ENCODE data around the gene PNKD.

Gene PNKD

DNA sequence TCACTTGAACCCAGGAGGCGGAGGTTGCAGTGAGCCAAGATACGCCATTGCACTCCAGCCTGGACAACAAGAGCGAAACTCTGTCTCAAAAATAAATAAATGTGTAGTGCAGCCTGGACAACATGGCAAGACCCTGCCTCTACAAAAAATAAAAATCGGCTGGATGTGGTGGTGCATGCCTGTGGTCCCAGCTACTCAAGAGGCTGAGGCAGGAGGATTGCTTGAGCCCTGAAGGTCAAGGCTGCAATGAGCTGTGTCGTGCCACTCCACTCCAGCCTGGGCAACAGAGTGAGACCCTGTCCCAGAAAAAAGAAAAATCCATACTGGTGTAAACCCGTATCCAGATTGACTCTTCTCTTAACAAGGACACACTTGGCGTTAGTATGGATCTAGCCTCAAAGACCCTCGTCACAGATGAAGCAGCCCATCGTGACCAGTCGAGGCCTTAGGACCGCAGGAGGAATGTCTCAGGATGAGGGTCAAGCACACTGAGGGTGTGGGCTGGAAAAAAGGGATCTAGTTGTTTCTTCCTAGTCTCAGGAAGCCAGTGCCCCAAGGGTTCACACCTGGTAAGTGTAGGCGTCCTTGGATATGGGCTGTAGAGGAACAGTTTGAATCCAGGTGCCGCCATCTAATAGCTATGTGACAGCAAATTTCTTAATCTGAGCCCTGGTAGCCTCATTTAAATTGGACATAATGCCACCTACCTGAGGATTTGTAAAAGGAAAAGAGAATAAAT lies 13.5 kb upstream of the PNKD start:
- no peak for DNase-seq (ENCODE audit: low spot score)

DNA sequence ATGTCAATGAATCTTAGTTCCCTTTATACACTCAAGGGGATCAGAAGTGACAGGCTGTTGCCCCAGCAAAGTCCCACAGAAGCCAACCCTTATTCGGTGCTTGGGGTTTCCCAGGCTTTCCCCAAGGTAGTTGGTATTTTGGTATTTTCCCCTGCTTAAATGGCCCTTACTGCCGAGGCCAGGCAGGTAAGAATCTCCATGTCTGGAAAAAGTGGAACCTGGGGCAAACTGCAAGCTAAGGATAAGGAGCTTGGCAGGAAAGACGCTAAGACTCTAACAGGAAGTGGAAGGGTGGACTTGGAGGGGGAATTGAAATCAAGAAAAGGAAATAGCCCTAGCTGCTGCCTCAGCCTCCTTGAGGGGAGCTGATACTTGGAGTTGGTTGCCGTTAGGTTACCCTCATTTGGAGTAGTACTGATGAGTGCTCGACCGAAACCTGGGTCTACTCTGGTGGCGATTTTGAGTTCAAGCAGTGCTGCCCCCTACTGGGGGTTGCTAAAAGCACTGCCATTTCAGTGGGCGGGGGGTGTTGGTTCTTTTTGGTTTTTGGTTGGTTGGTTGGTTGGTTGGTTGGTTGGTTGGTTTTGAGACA lies 12.8 kb upstream of the PNKD start:
- DNase-seq (ENCODE audit: low spot score): no peak

DNA sequence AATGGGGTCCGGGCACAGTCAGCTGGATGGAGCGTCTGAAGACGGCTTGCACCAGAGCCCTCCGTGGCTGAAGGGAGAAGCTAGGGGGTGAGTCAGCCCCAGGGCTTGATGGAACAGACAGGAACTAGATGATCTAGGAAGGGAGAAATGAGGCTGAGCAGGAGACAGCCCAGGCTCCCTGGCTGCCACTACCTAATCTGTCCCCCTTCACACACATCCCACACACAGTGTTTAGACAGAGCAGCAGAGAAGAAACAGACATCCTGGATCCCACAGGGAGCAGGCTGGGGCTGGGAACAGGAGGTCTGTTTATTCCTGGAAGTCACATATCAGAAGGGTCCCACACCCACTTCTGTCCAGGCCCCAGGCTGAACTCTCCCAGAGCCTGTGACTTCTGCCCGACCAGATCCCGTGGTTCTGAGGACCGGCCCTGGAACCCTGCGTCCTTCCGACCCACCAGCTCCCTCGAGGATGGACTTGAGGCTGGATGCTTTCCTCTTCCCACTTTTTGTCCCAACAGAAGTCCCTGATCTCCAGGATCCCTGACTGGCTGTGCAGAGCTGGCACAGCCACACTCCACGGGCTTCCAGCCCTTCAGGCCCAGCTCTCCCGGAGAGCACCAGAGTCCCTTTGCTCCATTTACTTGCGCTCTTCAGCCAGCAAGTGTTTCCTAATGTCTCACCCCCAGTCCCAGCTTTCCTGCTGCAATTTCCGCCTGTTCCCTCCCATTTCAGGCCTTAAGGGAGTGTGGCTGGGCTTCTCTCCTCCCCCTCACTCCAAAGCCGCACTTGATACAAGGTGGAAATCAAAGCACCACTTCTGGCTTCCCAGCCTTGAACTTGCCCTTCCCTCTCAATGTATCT lies 11.0 kb upstream of the PNKD start:
- no peak for DNase-seq (ENCODE audit: low spot score)

DNA sequence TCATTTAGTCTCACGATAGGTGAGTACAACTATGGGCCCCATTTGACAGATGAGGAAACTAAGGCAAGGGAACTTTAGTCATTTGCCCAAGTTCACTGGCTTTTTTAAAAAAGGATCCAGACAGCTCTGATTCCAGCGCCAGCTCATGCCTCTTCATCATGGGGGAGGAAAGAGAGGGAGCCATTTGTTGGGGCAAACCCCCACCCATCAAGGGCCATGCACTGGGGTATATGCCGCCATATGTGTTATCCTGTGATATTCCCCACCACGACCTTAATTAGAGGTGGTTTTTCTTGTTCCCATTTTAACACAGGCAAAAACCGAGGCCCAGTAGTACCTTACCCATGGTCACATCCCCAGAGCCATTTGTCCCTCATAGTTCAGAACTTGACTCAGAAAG lies 10.2 kb upstream of the PNKD start:
- no peak for DNase-seq (ENCODE audit: low spot score)

DNA sequence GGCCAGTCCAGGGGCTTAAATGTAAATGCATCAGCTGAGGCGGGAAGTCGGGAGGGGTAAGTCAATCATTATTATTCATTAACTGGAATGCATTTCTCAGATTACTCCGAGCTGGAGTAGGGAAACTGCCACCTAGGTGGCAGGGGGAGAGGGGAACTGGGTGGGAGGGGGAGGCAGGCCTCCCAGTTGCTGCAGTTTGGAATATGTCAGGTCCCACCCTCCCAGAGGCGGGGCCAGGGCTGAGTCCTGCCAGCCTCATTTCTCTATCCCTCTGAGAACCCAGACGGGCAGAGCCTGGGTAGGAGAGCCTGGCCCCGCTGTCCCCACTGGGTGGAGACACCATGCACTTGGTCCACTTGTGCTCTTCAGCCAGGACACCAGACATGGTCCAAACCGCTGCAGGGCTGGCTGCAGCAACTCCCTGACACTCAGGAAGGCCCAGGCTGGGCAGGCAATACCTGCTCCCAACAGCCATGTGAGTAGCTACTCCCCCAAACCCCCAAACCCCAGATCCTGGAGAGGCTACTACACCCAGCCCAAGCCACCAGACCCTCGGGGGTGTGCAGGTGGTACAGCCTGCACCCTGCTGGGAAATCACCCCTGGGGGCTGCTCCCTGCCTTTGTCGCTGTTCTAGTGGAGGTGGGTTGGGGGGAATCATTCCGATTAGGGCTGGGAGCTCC lies 9.4 kb upstream of the PNKD start, which contains the start of gene GPBAR1:
Gene GPBAR1 (plus strand): TSS at position 274 of the 681 bp plus-strand sequence. CDS start 1,710 bp downstream, outside the sequence.
- no peak for DNase-seq (ENCODE audit: low spot score)

DNA sequence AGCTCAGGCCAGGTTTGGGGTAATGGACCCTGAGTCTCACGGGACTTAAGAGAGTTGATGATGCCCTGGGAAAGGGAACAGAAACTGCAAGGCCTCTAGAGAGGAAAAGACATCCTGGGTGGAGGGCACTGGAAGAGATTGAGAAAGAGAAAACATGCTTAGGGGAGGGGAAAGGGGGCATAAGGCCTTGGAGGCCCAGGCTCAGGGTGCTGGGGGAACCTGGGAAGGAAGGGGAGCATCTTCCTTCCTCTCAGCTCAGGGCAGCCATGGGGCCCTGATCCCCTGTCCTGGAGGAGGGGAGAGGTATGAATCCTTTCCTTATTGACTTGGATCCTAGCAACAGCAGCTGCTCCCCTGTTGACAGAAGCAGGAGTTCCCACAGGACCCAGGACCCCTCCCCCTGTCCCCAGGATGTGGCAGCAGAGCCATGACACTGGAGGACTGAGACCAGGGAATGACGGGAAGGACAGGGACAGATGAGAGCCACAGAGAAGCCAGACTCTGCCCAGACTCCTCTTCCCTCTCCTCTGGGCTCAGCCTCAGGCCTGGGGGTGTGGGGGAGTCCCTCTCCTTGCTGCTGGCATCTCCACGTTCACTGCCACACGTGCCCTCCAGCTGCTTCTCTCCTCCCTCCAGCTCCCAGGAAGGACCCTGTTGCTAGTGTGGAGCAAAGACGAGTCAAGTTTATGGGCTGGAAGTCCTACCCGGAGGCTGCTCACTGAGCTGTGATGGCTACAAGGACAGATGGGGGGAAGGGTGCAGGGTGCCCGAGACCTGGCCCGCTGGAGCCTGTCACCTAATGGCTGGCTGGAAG lies 8.7 kb upstream of the PNKD start:
- DNase-seq (ENCODE audit: low spot score): no peak

DNA sequence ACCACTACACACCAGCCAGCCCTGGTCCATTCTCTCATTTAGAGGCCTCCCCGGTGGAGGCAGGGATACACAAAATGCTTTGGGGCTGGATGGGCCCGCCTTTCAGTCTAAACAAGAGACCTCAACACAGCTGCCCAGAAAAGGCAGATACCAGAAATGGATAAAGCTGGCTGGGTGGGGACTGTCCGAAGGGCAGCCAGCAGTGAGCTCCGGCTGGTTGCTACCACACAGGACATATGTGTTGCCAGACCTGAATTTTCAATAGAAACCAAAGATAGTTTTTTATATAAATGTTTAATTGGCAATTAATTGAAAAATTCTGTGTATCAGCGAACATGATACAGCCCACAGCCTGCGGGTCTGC lies 8.1 kb upstream of the PNKD start:
- DNase-seq (ENCODE audit: low spot score): no peak

DNA sequence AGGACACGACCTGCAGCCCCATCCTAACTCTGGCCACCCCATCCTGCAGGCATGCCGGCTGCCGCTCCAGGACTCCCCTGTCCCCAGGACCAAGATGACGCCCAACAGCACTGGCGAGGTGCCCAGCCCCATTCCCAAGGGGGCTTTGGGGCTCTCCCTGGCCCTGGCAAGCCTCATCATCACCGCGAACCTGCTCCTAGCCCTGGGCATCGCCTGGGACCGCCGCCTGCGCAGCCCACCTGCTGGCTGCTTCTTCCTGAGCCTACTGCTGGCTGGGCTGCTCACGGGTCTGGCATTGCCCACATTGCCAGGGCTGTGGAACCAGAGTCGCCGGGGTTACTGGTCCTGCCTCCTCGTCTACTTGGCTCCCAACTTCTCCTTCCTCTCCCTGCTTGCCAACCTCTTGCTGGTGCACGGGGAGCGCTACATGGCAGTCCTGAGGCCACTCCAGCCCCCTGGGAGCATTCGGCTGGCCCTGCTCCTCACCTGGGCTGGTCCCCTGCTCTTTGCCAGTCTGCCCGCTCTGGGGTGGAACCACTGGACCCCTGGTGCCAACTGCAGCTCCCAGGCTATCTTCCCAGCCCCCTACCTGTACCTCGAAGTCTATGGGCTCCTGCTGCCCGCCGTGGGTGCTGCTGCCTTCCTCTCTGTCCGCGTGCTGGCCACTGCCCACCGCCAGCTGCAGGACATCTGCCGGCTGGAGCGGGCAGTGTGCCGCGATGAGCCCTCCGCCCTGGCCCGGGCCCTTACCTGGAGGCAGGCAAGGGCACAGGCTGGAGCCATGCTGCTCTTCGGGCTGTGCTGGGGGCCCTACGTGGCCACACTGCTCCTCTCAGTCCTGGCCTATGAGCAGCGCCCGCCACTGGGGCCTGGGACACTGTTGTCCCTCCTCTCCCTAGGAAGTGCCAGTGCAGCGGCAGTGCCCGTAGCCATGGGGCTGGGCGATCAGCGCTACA lies 7.4 kb upstream of the PNKD start:
- DNase-seq (ENCODE audit: low spot score): no peak

DNA sequence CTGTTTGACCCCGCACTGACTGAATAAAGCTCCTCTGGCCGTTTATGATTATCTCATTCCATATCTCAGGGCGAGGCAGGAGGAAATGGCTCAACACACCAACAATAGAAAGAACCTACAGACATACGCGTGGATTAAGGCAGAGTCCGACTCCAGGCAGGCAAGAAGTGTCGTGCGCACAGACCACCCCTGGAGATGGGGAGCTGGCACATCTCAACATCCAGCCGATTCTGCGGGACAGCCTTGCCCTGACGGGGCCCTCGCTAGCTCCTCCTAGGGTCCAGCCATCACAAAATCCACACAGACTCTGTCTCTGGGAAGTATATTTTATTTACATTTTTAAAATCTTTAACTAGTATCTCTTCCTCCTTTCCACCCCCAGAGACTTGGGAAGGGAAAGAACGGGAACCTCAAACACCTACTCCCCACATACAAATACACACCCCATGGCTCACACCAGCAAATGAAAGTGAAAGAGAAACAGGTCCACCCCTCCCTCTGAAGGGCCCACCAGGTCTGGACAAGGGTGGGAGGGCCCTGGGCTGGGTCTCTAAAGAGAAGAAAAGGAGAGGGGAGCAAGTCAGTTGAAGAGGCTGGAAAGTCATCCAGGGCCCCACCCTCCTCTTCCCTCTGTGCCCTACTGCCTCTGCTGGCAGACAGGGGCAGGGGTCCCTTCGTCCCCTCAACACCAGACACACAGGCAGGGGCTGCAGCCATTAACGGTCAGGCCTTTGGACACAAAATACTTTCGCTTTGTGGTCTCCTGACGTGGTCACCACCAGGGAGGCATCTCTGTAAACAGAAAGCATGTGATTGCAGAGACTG lies 6.3 kb upstream of the PNKD start:
- no peak for DNase-seq (ENCODE audit: low spot score)

DNA sequence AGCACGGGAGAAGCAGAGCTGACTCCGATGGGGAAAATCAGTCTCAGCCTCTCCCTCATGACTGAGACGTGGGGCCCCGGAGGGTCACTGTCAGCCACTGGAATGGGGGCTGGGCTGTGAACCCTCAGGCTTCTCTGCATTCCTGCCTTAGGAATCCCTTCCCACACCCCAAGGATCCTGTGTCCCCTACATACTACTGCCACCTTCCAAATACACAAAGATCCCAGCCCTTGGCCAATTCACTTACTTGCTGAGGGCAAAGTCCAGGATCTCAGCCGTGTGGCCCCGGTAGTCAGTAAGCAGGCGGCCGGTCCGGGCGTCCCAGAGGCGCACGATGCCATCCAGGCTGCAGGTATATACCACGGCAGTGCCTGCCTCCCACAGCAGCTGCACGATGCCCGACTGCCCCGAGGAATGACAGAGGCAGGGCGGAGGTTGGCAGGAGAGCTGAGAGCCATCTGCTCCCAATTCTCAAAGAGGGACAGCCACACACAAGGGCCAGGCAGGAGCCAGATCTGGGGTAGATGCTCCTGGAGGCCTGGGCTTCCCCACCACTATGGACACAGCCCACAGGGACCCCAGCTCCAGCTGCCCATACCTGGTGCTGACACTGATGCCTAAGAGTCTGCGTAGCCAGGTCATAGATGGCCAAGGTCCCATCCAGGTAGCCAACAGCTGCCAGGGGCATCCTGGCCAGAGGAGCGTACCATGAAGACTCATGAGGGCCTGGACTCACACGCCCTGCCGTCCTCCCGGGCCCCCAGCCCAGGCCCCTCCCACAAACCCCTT lies 5.4 kb upstream of the PNKD start:
- DNase-seq (ENCODE audit: low spot score): no peak

DNA sequence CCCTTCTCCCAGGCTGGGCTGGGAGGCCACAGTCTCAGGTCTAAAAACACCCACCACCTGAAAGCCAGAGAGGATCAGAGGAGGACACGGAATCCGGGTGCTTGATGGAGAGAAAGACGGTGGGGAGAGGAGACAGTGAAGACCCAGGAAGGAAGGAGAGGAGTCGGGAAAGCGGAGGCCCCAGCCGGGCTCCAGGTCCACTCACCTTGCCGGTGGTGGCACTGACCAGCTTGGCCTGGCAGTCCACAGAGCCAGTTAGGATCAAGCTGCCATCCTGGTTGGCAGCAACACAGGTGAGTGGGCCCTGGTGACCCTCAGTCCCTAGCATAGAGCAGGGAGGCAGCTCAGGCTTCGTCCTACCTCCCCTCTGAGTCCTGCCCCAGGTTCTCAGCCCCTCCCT lies 4.7 kb upstream of the PNKD start:
- DNase-seq (ENCODE audit: low spot score): no peak

DNA sequence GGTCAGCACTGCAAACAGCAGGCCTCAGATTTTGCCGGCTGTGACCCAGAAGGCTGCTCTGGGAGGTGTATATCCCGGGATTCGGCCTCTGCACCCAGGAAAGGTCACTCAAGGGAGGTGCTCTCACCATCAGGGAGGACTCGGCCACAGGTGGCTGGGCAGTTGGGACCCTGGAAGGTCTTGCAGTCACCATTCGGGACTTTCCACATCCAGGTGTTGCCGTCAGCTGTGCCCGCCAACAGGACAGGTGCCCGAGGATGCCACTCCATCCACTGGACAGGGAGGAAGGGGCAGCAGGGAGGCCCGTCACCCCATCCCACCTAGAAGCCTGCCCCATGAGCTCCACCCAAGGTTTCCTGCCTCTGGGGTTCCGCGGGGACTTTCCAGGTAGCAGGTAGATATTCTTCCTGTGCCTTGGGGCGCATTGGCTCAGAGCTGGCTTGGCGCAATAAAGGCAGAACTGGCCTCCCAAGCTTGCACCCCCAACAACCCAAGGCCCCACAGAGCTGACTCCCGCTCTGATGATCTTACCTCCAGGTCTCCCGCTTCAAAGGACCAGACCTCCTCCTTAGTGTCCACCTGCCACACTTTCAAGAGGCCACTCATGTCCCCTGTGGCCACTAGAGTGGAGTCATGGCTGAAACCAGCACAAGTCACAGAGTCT lies 3.9 kb upstream of the PNKD start:
- no peak for DNase-seq (ENCODE audit: low spot score)

DNA sequence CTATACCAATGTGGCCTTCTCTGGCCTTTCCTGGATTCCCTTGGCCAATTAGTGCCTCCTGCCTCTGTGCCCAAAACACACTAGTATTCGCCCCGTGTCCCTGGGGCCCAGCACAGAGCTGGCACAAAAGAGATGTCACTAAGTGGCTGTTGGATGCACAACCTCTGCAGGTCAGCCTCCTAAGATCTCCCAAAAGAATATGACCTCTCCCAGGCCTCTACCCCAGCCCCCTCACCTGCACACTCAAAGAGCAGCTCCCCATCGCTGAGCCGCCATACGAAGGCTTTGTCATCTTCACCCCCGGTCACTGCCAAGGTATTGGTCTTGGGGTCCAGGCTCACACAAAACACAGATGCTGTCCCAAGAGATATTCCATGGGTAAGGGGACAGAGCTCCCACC lies 3.1 kb upstream of the PNKD start:
- DNase-seq (ENCODE audit: low spot score): no peak

DNA sequence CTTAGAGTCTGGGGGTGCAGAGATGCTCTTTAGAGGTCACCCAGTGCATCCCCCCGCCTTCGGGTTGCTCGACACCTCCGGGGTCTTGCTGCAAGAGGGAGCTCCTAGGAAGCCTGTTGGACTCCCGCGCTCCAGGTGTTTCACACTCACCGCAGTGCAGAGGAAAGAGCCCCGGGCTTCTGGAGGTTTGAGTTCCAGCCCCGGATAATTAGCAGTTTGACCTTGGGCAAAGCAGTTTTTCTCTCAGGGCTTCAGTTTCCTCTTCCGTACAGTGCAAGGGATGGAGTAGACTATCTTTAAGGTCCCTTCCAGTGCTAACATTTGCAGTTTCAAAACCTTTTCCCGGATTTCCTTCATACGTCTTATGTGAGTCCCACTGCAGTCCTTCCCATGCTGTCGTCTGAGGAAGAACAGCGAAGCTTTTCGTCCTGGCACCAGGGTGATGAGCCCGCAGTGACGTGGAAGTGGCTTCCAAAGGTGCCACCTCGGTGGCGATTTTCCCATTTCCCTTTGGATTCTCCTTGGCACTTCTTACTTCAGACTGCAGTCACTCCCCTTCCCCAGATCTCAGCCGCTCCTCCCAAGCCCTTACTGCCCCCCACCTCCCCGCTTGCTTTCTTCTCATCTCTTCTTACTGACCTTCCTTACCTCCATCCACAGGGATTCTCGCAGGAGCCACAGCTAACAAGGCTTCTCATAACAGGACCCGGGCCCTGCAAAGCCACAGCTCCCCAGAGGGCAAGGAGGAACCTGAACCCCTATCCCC lies 585 bp downstream of the PNKD start:
- DNase-seq (ENCODE audit: low spot score): no peak

DNA sequence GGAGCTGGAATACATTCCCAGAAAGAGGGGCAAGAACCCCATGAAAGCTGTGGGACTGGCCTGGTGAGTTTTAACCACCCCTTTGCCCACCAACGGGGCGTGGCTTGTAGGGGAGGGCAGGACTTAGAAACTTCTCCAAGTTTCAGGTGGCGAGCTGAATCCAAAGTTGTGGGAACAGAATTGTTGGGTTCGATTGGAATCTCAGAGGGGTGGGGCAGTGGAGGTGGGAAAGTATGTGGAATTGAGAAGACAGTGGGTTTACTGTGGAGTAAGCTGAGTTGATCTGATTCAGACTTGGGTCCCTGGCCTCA lies 1.1 kb downstream of the PNKD start:
- no peak for DNase-seq (ENCODE audit: low spot score)

DNA sequence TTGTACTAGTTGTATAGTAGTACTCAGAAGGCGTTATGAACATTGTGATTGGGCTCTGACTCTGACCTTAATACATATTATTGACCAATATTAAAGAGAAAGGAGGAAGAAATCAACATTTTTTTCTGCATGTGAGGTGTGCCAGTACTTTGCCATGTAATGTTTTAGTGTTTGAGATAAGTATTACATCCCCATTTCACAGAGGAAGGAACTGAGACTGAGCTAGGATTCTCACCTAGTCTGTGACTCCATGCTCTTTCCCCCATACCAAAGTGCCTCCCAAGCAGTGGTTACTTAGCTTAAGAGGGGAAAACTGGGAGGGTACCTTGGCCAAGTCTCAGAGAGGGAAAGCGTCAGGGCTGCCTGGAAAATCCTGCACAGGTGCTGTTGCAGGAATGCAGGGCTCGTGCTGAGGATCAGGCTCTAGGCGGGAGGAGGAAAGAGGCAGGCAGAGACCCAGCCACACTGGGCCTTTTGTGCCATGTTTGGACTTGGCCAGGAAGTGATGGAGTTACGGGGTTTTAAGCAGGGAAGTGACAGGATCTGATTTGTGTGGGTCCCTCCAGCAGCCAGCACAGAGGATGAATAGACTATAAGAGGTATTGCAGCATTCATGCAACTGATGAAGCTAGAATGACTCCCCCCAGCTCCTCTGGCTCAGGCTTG lies 1.7 kb downstream of the PNKD start:
- no peak for DNase-seq (ENCODE audit: low spot score)
